ENCODE measurements around the gene ROBO3. TPM values are rescaled to one million over a fixed set of nuclear protein-coding genes. Genes with fewer than 3 reads are reported as not detected.

Gene ROBO3
- total and polyA plus RNA-seq, 2 experiments from 2014 or later = 12.1 TPM

DNA sequence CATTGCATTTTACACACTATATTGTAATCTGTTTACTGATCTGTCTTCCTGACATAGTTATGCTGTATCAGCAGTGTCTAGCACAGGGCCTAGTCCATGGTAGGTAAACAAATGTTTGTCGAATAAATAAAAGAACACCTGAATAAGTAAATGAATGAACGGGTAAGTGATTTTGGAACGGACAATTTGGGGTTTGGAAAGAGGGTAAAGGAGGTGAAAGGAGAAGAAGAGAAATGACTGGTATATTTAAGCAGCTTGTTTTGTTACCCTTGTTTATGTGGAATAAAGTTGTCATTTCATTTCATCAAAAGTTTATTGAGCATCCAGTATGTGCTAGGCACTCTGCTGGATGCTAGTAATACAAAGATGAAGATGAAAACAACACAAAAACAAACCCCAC, 53.7 kb downstream of the ROBO3 start, which contains the start of gene HEPN1:
TSS of gene HEPN1 (plus strand) at position 301 of the 400 bp plus-strand sequence.
- 82 to 85% methylated on average over 3 of the region's 3 CpGs for WGBS, 2 experiments (ENCODE audit: low coverage in 1 of 2, low lambda C conversion rate in 2 of 2, missing lambda C conversion rate in 2 of 2)
- no peak within 1 kb of the TSS for H3K27ac ChIP-seq
- no peaks in the 10 kb centered on the region for H3K27me3 ChIP-seq (replicated peaks; ENCODE audit: insufficient read depth)
- H3K9me3 ChIP-seq (ENCODE audit: low read depth) = no peaks in the 10 kb centered on the region
- DNase-seq = no peak
- no peaks in the 10 kb centered on the region for H3K79me2 ChIP-seq (ENCODE audit: insufficient read depth)
- peaks cover 9% of the 10 kb centered on the region; the same call in 1 of the 2 replicates for H3F3A ChIP-seq (ENCODE audit: insufficient read depth)
- no peaks in the 10 kb centered on the region for H4K20me1 ChIP-seq (ENCODE audit: insufficient read depth)
- in situ Hi-C loops (cut with MboI) = no loop called here
- H2AFZ ChIP-seq = no peak within 1 kb of the TSS
- TF ChIP-seq EZH2phosphoT487 (IDR thresholded peaks at IDR 0.05; ENCODE audit: insufficient read depth, low read depth) (no peak), EZH2 (IDR thresholded peaks at IDR 0.05; ENCODE audit: insufficient read depth, poor library complexity, severe bottlenecking) (no peak)
- no peaks in the 10 kb centered on the region; the same call in 1 of the 2 replicates for H3K4me1 ChIP-seq (ENCODE audit: insufficient read depth)
- no peaks in the 10 kb centered on the region for H3K36me3 ChIP-seq (ENCODE audit: low read depth)
- no peak within 1 kb of the TSS for H3K9ac ChIP-seq
- H3K9me2 ChIP-seq (ENCODE audit: insufficient read depth) = no peaks in the 10 kb centered on the region
- no peak within 1 kb of the TSS for H3K4me2 ChIP-seq (ENCODE audit: unreplicated experiment)
- H3K4me3 ChIP-seq = no peak within 1 kb of the TSS

DNA sequence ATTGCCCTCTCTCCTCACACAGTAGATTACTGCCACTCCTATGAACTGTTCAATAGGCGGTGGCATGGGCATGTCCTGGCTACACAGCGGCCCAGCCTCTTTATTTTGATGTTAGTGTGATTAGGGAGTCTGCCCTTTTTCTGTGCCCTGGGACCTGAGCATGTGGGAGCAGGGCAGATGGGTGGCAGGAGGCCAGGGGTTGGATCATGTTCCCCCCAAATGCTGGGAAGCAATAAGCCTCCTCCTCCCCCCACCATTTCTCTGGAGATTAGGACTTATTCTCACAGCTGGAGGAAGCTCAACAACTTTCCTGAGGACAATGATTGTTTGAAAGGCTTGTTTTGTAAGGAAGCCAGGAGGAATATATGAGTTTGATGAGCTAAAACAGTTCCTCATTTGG, 54.7 kb downstream of the ROBO3 start:
- TF ChIP-seq EZH2 (IDR thresholded peaks at IDR 0.05; ENCODE audit: insufficient read depth, poor library complexity, severe bottlenecking) (no peak), EZH2phosphoT487 (IDR thresholded peaks at IDR 0.05; ENCODE audit: insufficient read depth, low read depth) (no peak)
- Histone ChIP-seq H3K9me2 (ENCODE audit: insufficient read depth) (no peaks in the 10 kb centered on the region), H3K27me3 (replicated peaks; ENCODE audit: insufficient read depth) (no peaks in the 10 kb centered on the region), H3K9me3 (ENCODE audit: low read depth) (no peaks in the 10 kb centered on the region), H4K20me1 (ENCODE audit: insufficient read depth) (no peaks in the 10 kb centered on the region), H3K36me3 (ENCODE audit: low read depth) (no peaks in the 10 kb centered on the region), H3K9ac (no peak overlapping the region), H3K79me2 (ENCODE audit: insufficient read depth) (no peaks in the 10 kb centered on the region), H3K4me3 (no peak overlapping the region), H3F3A (ENCODE audit: insufficient read depth) (peaks cover 9% of the 10 kb centered on the region; the same call in 1 of the 2 replicates), H3K27ac (no peak overlapping the region), H2AFZ (0 out of 2 replicates have a peak overlapping the region, but pooled peaks have one; percentile 91), H3K4me1 (ENCODE audit: insufficient read depth) (no peaks in the 10 kb centered on the region; the same call in 1 of the 2 replicates), H3K4me2 (ENCODE audit: unreplicated experiment) (no peak overlapping the region)
- in situ Hi-C loops (cut with MboI) = no loop called here
- 96 to 97% methylated on average over 2 of the region's 2 CpGs for WGBS, 2 experiments (ENCODE audit: low coverage in 1 of 2, low lambda C conversion rate in 2 of 2, missing lambda C conversion rate in 2 of 2)
- DNase-seq = no peak

DNA sequence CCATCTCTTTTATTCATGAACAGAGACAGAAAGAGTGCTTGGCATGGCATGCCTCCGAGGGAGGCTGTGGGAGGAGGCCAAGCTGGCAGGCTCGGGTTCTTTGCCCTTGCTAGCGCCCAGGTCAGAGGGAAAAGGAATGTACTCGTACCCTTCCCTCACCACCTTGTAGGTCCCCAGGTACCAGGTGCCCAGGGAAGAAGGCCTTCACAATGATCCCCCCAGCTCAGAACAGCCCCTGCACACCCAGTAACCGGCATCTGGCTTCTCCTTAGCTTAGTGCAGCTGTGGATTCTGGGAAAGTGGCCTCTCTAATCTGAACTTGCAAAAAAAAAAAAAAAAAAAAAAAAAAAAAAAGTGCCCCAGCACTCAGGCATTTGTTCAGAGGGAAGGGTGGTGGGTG, 55.1 kb downstream of the ROBO3 start:
- no peaks in the 10 kb centered on the region for H3K27me3 ChIP-seq (replicated peaks; ENCODE audit: insufficient read depth)
- no peaks in the 10 kb centered on the region for H4K20me1 ChIP-seq (ENCODE audit: insufficient read depth)
- no peaks in the 10 kb centered on the region; the same call in 1 of the 2 replicates for H3K4me1 ChIP-seq (ENCODE audit: insufficient read depth)
- 93 to 95% methylated on average over 5 of the region's 5 CpGs for WGBS, 2 experiments (ENCODE audit: low coverage in 1 of 2, low lambda C conversion rate in 2 of 2, missing lambda C conversion rate in 2 of 2)
- TF ChIP-seq EZH2 (IDR thresholded peaks at IDR 0.05; ENCODE audit: insufficient read depth, poor library complexity, severe bottlenecking) (no peak), EZH2phosphoT487 (IDR thresholded peaks at IDR 0.05; ENCODE audit: insufficient read depth, low read depth) (no peak)
- peaks cover 4% of the 10 kb centered on the region; the same call in 1 of the 2 replicates for H3F3A ChIP-seq (ENCODE audit: insufficient read depth)
- DNase-seq = no peak
- in situ Hi-C loops (cut with MboI) = no loop called here
- no peaks in the 10 kb centered on the region for H3K9me3 ChIP-seq (ENCODE audit: low read depth)
- peak overlapping the region; percentile 66; the same call in 1 of the 2 replicates for H3K4me3 ChIP-seq
- H3K9me2 ChIP-seq (ENCODE audit: insufficient read depth) = no peaks in the 10 kb centered on the region
- peak overlapping the region; percentile 65 for H3K4me2 ChIP-seq (ENCODE audit: unreplicated experiment)
- no peak overlapping the region for H3K9ac ChIP-seq
- H2AFZ ChIP-seq = peak overlapping the region; percentile 91
- no peaks in the 10 kb centered on the region for H3K79me2 ChIP-seq (ENCODE audit: insufficient read depth)
- H3K36me3 ChIP-seq (ENCODE audit: low read depth) = no peaks in the 10 kb centered on the region
- no peak overlapping the region for H3K27ac ChIP-seq

DNA sequence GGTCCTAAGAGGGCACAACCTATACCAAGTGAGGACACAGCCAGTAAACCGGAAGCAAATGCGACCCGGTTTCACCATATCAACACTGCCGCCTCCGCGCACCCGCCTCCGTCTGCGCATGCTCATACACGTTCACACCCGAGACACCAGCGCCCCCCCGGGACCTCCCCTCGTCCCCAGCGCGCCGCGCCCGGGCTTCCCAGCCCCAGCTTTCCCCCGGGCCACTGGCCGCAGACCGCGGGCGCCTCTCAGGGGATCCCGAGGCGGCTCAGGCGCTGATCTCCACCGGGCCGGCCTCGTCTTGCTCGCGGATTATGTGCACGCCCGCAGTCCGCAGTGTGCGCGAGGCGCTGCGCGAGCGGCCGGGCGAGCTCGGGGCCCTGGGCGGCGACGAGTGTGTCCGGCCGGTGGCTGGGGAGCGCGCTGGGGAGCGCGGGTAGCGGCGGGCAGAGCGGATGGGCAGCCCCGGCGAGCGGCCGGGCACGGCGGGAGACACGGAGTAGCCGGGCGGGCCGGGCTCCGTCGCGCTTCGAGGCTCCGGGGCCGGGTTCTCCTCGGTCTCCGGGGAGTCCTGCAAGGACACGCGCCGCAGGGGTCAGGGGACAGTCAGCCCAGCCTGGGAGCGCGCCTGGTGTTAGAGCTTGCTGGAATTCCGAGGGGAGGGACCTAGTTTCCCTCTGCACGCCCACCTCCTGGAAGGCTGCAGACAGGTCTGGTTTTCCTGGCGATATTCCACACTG, 55.8 kb downstream of the ROBO3 start:
- in situ Hi-C loops (cut with MboI) = no loop called here
- DNase-seq = peak; percentile 70
- no peaks in the 10 kb centered on the region for H3K27me3 ChIP-seq (replicated peaks; ENCODE audit: insufficient read depth)
- no peaks in the 10 kb centered on the region for H3K36me3 ChIP-seq (ENCODE audit: low read depth)
- H3K79me2 ChIP-seq (ENCODE audit: insufficient read depth) = no peaks in the 10 kb centered on the region
- no peaks in the 10 kb centered on the region for H3F3A ChIP-seq (ENCODE audit: insufficient read depth)
- no peaks in the 10 kb centered on the region for H3K9me2 ChIP-seq (ENCODE audit: insufficient read depth)
- no peaks in the 10 kb centered on the region for H3K9me3 ChIP-seq (ENCODE audit: low read depth)
- peak overlapping the region; percentile 65 for H3K4me2 ChIP-seq (ENCODE audit: unreplicated experiment)
- H3K4me3 ChIP-seq = peak overlapping the region; percentile 66
- no peak overlapping the region for H3K27ac ChIP-seq
- H2AFZ ChIP-seq = peak overlapping the region; percentile 91
- H3K9ac ChIP-seq = peak overlapping the region; percentile 61; the same call in 1 of the 2 replicates
- WGBS, 2 experiments (ENCODE audit: low coverage in 1 of 2, low lambda C conversion rate in 2 of 2, missing lambda C conversion rate in 2 of 2) = 9 to 13% methylated on average over 38 to 58 of the region's 82 CpGs
- TF ChIP-seq EZH2phosphoT487 (IDR thresholded peaks at IDR 0.05; ENCODE audit: insufficient read depth, low read depth) (no peak), EZH2 (IDR thresholded peaks at IDR 0.05; ENCODE audit: insufficient read depth, poor library complexity, severe bottlenecking) (no peak)
- no peaks in the 10 kb centered on the region; the same call in 1 of the 2 replicates for H3K4me1 ChIP-seq (ENCODE audit: insufficient read depth)
- no peaks in the 10 kb centered on the region for H4K20me1 ChIP-seq (ENCODE audit: insufficient read depth)

Data from GM23248 (cell line).